Tongue (tissue), 2 donors: Measurements from ENCODE around the gene RND3. TPM values are rescaled to one million over a fixed set of nuclear protein-coding genes. Genes with fewer than 3 reads are reported as not detected.

Source experiments
- DNase-seq: peaks from one replicate; pipeline ENCODE4 v3.0.0-alpha.2; 2015
- total RNA-seq: library from RNA; depleted of rRNA; stranded (reverse); fragments of >200 nt; gene quantifications from one replicate; pipeline ENCODE4 v1.2.3, GENCODE V29; 2014

The RND3 gene
- total RNA-seq, 1 donor from 2014 or later, result 63.7 TPM

GRCh38 chr2:150438654-150439053, 48.8 kb downstream of the RND3 start:
- no peak for DNase-seq

GRCh38 chr2:150438041-150438440, 49.4 kb downstream of the RND3 start:
- DNase-seq, result no peak

GRCh38 chr2:150432312-150432625, 55.2 kb downstream of the RND3 start:
- DNase-seq, result no peak

- peak; percentile 62 for DNase-seq
Measured at GRCh38 chr2:150431561-150432311, 55.7 kb downstream of the RND3 start.

- peak; percentile 49 for DNase-seq
Measured at GRCh38 chr2:150429384-150429961, 58.0 kb downstream of the RND3 start.

GRCh38 chr2:150428641-150429040, 58.8 kb downstream of the RND3 start:
- DNase-seq, result no peak

GRCh38 chr2:150427298-150427697, 60.2 kb downstream of the RND3 start:
- DNase-seq, result no peak

GRCh38 chr2:150426724-150427123, 60.7 kb downstream of the RND3 start:
- DNase-seq, result no peak

- no peak for DNase-seq
Measured at GRCh38 chr2:150426315-150426714, 61.2 kb downstream of the RND3 start.

- DNase-seq, result no peak
Measured at GRCh38 chr2:150425121-150425955, 62.1 kb downstream of the RND3 start.

- no peak for DNase-seq
Measured at GRCh38 chr2:150424406-150424805, 63.1 kb downstream of the RND3 start.

GRCh38 chr2:150421126-150421651, 66.3 kb downstream of the RND3 start:
- DNase-seq, result no peak

GRCh38 chr2:150418916-150419315, 68.6 kb downstream of the RND3 start:
- DNase-seq, result no peak
